Thoracic aorta (tissue), 2 donors: Measurements from ENCODE around the gene OR5A1. TPM values are rescaled to one million over a fixed set of nuclear protein-coding genes. Genes with fewer than 3 reads are reported as not detected.

Source experiments
- ATAC-seq: fragments of 150-250 bp; one replicate; pipeline ENCODE4 v1.8.0; 2017; ENCODE audit warnings: low read depth; ENCODE audit not compliant: insufficient number of reproducible peaks, low FRiP score
- DNase-seq: peaks from one replicate; pipeline ENCODE4 v3.0.0-alpha.2; 2020; ENCODE audit warnings: low spot score
- H3K27ac ChIP-seq, 2 donors: fragments of 200-600 bp; sonication (generic); 1 replicate in 1 of 2; 2 replicates in 1 of 2; pipeline ENCODE4 v1.5.1; 2016; ENCODE audit warnings: mild to moderate bottlenecking in 2 of 2, moderate library complexity in 2 of 2
- H3K27me3 ChIP-seq: fragments of 200-600 bp; sonication (generic); replicated peaks from 2 replicates; pipeline ENCODE4 v1.6.0; 2016; ENCODE audit warnings: mild to moderate bottlenecking; ENCODE audit not compliant: insufficient read depth
- H3K36me3 ChIP-seq: fragments of 200-600 bp; sonication (generic); one replicate; pipeline ENCODE4 v1.5.1; 2016
- H3K4me1 ChIP-seq, 2 donors: fragments of 200-600 bp; sonication (generic); 1 replicate in 1 of 2; 2 replicates in 1 of 2; pipeline versions ENCODE4 v1.5.1 to v1.6.0; 2016; ENCODE audit warnings: low read depth in 2 of 2, mild to moderate bottlenecking in 1 of 2; ENCODE audit not compliant: control insufficient read depth in 1 of 2
- H3K4me3 ChIP-seq: fragments of 200-600 bp; sonication (generic); 2 replicates; pipeline ENCODE4 v1.5.1; 2016; ENCODE audit warnings: mild to moderate bottlenecking
- H3K9me3 ChIP-seq: fragments of 200-600 bp; sonication (generic); 2 replicates; pipeline ENCODE4 v1.5.1; 2016
- total RNA-seq, 2 donors: library from RNA; depleted of rRNA; stranded (reverse); fragments of >200 nt; gene quantifications; one replicate each; pipeline versions ENCODE4 v1.1.0 to v1.2.3, GENCODE V29; 2016
- TF ChIP-seq, protein P1 (sequence below): fragments of 200-600 bp; sonication (generic); IDR thresholded peaks from one replicate; pipeline ENCODE4 v1.5.1; 2019; ENCODE audit warnings: antibody characterized with exemption

The OR5A1 gene
- total RNA-seq, 2 donors from 2014 or later = not detected

DNA sequence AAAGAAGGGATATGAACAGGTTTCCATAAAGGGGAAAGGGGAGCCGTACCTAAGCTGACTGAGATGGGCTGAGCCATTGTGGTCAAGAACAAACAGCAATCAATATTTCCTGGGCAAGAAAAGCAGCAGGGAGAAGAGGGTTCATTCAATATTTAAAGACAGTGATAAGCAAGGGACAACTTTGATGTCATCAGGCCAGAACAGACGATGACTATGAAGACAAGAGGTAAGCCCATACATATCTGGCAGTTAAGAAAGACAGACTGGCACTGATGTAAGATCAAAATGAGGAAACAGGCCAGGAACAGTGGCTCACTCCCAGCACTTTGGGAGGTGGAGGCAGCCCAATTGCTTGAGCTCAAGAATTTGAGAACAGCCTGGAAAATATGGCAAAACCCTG, 12.4 kb upstream of the OR5A1 start:
- Histone ChIP-seq H3K4me3 (no peak overlapping the region), H3K27ac (no peak overlapping the region), H3K9me3 (no peaks in the 10 kb centered on the region), H3K27me3 (no peaks in the 10 kb centered on the region), H3K36me3 (no peaks in the 10 kb centered on the region), H3K4me1 (no peaks in the 10 kb centered on the region)
- DNase-seq = no peak
- TF ChIP-seq, protein P1, sequence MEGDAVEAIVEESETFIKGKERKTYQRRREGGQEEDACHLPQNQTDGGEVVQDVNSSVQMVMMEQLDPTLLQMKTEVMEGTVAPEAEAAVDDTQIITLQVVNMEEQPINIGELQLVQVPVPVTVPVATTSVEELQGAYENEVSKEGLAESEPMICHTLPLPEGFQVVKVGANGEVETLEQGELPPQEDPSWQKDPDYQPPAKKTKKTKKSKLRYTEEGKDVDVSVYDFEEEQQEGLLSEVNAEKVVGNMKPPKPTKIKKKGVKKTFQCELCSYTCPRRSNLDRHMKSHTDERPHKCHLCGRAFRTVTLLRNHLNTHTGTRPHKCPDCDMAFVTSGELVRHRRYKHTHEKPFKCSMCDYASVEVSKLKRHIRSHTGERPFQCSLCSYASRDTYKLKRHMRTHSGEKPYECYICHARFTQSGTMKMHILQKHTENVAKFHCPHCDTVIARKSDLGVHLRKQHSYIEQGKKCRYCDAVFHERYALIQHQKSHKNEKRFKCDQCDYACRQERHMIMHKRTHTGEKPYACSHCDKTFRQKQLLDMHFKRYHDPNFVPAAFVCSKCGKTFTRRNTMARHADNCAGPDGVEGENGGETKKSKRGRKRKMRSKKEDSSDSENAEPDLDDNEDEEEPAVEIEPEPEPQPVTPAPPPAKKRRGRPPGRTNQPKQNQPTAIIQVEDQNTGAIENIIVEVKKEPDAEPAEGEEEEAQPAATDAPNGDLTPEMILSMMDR = no peak
- no peak for ATAC-seq

DNA sequence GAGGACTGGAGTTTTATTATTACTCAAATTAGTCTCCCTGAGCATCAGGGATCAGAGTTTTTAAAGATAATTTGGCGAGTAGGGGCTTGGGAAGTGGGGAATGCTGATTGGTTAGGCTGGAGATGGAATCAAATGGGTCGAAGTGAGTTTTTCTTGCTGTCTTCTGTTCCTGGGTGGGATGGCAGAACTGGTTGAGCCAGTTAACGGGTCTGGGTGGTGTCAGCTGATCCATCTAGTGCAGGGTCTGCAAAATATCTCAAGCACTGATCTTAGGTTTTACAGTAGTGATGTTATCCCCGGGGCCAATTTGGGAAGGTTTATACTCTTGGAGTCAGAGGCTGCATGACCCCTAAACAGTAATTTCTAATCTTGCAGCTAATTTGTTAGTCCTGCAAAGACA, 11.1 kb upstream of the OR5A1 start:
- TF ChIP-seq, protein P1 = no peak
- H3K9me3 ChIP-seq = no peaks in the 10 kb centered on the region

GRCh38 chr11:59426361-59427067, 9.8 kb upstream of the OR5A1 start, which contains the start of gene OR5A2:
TSS of gene OR5A2 (minus strand) at chr11:59426413. CDS start at chr11:59422953, 3,460 bp downstream.
- no peaks in the 10 kb centered on the region for H3K4me1 ChIP-seq
- H3K27ac ChIP-seq = no peak within 1 kb of the TSS
- H3K27me3 ChIP-seq = no peaks in the 10 kb centered on the region
- H3K4me3 ChIP-seq = no peak within 1 kb of the TSS
- no peaks in the 10 kb centered on the region for H3K36me3 ChIP-seq
- ATAC-seq (no peak), DNase-seq (no peak)
- no peaks in the 10 kb centered on the region for H3K9me3 ChIP-seq
- TF ChIP-seq, protein P1 = no peak

More for the DNA sequence above, 11.1 kb upstream of the OR5A1 start:
- DNase-seq (no peak), ATAC-seq (no peak)
- Histone ChIP-seq H3K4me1 (no peaks in the 10 kb centered on the region), H3K36me3 (no peaks in the 10 kb centered on the region), H3K4me3 (no peak overlapping the region), H3K27ac (no peak overlapping the region), H3K27me3 (no peaks in the 10 kb centered on the region)

- H3K4me1 ChIP-seq = no peaks in the 10 kb centered on the region
- H3K9me3 ChIP-seq = no peaks in the 10 kb centered on the region
- no peaks in the 10 kb centered on the region for H3K36me3 ChIP-seq
- DNase-seq = no peak
- TF ChIP-seq, protein P1 = no peak
- no peak overlapping the region for H3K27ac ChIP-seq
- ATAC-seq = no peak
- no peaks in the 10 kb centered on the region for H3K27me3 ChIP-seq
- H3K4me3 ChIP-seq = no peak overlapping the region
Measured at GRCh38 chr11:59427068-59427382, 9.2 kb upstream of the OR5A1 start.

DNA sequence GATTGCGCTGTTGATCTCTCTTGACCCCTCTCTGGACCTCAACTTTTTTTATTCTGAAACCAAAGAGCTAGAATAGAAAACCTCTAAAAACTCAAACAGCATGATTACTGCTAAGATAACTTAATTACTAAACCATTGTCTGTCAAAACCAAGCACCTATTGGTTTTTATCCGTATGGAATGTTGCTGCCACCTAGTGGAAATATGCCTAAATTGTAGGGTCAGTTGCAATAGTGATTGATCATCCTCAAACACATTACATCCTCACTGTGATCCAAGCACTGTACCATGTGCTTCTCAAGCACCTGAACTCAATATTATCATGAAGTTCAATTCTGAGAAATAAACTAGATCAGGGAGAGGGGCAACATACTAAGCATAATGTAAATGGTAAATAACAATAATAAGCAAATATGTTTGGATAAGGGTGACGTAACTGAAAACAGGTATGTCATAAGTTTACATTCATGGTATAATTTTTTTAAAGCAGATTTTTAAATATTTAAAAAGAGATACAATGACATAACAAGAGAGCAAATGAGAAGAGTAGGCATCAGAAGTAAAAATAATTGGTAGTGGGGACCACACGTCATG, 6.2 kb upstream of the OR5A1 start:
- Histone ChIP-seq H3K9me3 (no peaks in the 10 kb centered on the region), H3K27me3 (no peaks in the 10 kb centered on the region), H3K27ac (no peak overlapping the region), H3K36me3 (no peaks in the 10 kb centered on the region), H3K4me1 (no peaks in the 10 kb centered on the region), H3K4me3 (no peak overlapping the region)
- ATAC-seq (no peak), DNase-seq (no peak)
- TF ChIP-seq, protein P1 = no peak
